ENCODE data around the gene TMEM45A. TPM values are rescaled to one million over a fixed set of nuclear protein-coding genes. Genes with fewer than 3 reads are reported as not detected.
A peak's percentile ranks its signal among the peaks of the same experiment; 100 is the strongest.
"Not testable (repeated sequence)": the region's sequence is repeated elsewhere in the genome, so short reads cannot be mapped to it uniquely, and the experiment has no call there.

TMEM45A gene
- 1 to 10 TPM; 3.5 to 7.0 (median 4.1) TPM for total RNA-seq

GRCh38 chr3:100492059-100493006, at the start of gene TMEM45A:
TMEM45A (plus strand) TSS chr3:100492619; CDS start chr3:100555212, 62,593 bp downstream.
- peak; percentile 97 for ATAC-seq
- Histone ChIP-seq H3K9me3 (no peaks in the 10 kb centered on the region), H3K36me3 (no peaks in the 10 kb centered on the region), H3K4me1 (no peaks in the 10 kb centered on the region), H3K27me3 (no peaks in the 10 kb centered on the region), H3K27ac (peak within 1 kb of the TSS; percentile 42 to 65 (median 60)), H3K4me3 (peak within 1 kb of the TSS; percentile 66 to 79 (median 72))
- in situ Hi-C loops (cut with MboI; ENCODE audit: low sequenced_read_pairs in 4 of 4), result no loop called here
- peak; percentile 83 to 94 for DNase-seq
- TF ChIP-seq POLR2A (IDR thresholded peaks at IDR 0.05) (peak in 1 of 2 donors; percentile 59), CTCF (IDR thresholded peaks at IDR 0.05 in 4 of 5, conservative IDR thresholded peaks at IDR 0.05 in 1 of 5) (no peak)
- intact Hi-C loops (cut with DNase I; ENCODE audit: low total_unique reads), result loop anchor here (2.0 to 10.0 kb wide), 2 partner anchors 92 to 668 kb away; partner anchors contain the start of genes LNP1 and TOMM70

GRCh38 chr3:100443690-100444089, 48.7 kb upstream of the TMEM45A start:
- Histone ChIP-seq H3K27ac (no peak overlapping the region), H3K36me3 (no peaks in the 10 kb centered on the region), H3K9me3 (no peaks in the 10 kb centered on the region), H3K4me1 (no peaks in the 10 kb centered on the region), H3K27me3 (no peaks in the 10 kb centered on the region), H3K4me3 (no peak overlapping the region)
- DNase-seq (no peak), ATAC-seq (no peak)
- intact Hi-C loops (cut with DNase I; ENCODE audit: low total_unique reads), result no loop called here
- in situ Hi-C loops (cut with MboI; ENCODE audit: low sequenced_read_pairs in 4 of 4), result no loop called here
- TF ChIP-seq CTCF (IDR thresholded peaks at IDR 0.05 in 4 of 5, conservative IDR thresholded peaks at IDR 0.05 in 1 of 5) (no peak), POLR2A (IDR thresholded peaks at IDR 0.05) (no peak)

- H3K4me3 ChIP-seq; H3K4me1 ChIP-seq; intact Hi-C loops (cut with DNase I; ENCODE audit: low total_unique reads); H3K27me3 ChIP-seq; DNase-seq; H3K9me3 ChIP-seq; H3K27ac ChIP-seq; in situ Hi-C loops (cut with MboI; ENCODE audit: low sequenced_read_pairs in 4 of 4); H3K36me3 ChIP-seq; ATAC-seq: not testable (repeated sequence)
Observed at GRCh38 chr3:100447067-100447466, 45.4 kb upstream of the TMEM45A start.

- no peaks in the 10 kb centered on the region for H3K36me3 ChIP-seq
- TF ChIP-seq CTCF (IDR thresholded peaks at IDR 0.05 in 4 of 5, conservative IDR thresholded peaks at IDR 0.05 in 1 of 5) (no peak), POLR2A (IDR thresholded peaks at IDR 0.05) (no peak)
- H3K27me3 ChIP-seq, result no peaks in the 10 kb centered on the region
- no peak overlapping the region for H3K27ac ChIP-seq
- H3K4me3 ChIP-seq, result no peak overlapping the region
- DNase-seq, result no peak
- no peaks in the 10 kb centered on the region for H3K4me1 ChIP-seq
- intact Hi-C loops (cut with DNase I; ENCODE audit: low total_unique reads), result no loop called here
- ATAC-seq, result no peak
- no peaks in the 10 kb centered on the region for H3K9me3 ChIP-seq
- in situ Hi-C loops (cut with MboI; ENCODE audit: low sequenced_read_pairs in 4 of 4), result no loop called here
Observed at GRCh38 chr3:100448079-100448478, 44.3 kb upstream of the TMEM45A start.

GRCh38 chr3:100449214-100449613, 43.2 kb upstream of the TMEM45A start:
- no peak for ATAC-seq
- in situ Hi-C loops (cut with MboI; ENCODE audit: low sequenced_read_pairs in 4 of 4), result no loop called here
- H3K9me3 ChIP-seq, result no peaks in the 10 kb centered on the region

More at GRCh38 chr3:100449214-100449613, 43.2 kb upstream of the TMEM45A start:
- H3K4me3 ChIP-seq, result no peak overlapping the region
- H3K27me3 ChIP-seq, result no peaks in the 10 kb centered on the region
- intact Hi-C loops (cut with DNase I; ENCODE audit: low total_unique reads), result no loop called here
- TF ChIP-seq CTCF (IDR thresholded peaks at IDR 0.05 in 4 of 5, conservative IDR thresholded peaks at IDR 0.05 in 1 of 5) (no peak), POLR2A (IDR thresholded peaks at IDR 0.05) (no peak)
- H3K36me3 ChIP-seq, result no peaks in the 10 kb centered on the region
- no peak for DNase-seq
- H3K27ac ChIP-seq, result no peak overlapping the region
- no peaks in the 10 kb centered on the region for H3K4me1 ChIP-seq
